ENCODE measurements around the gene CRYM.
"Not testable (repeated sequence)": the region's sequence is repeated elsewhere in the genome, so short reads cannot be mapped to it uniquely, and the experiment has no call there.

Gene CRYM

DNA sequence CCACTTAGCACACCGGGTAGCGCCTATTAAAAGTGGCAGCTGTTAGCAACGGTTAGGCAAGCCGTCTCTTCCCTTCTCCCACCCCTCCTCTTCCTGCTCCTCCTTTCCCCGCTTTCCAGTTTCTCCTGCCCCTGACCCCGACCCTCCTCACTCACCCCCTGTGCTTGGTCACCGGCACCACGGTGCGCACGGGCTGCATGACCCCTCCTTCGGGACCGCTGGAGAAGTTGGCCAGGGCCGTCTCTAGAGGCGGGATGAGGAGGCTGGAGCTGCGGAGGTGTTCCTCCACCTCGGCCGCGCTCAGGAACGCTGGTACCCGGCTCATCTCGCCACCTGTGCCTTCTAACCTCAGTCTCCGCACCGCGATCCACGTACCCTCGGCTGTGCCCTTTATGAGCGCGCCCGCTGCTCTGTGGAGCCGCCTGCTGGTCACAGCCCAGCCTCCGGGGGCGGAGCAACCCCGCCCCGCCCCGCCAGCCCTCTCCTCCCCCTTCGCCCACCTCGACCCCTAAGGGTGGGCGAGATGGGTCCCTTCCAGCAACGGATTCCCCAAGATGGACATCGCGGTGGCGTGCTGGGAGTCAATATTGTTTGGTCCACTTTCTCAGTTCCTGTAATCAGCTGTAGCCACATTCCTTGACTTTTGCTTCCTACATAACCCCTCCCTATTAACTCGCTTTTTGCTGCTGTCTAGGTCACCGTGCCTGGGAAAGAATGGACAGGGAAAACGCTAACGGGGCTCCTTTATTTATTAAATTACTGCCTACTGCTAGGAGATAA is at the start of gene CRYM:
CRYM (minus strand) TSS at position 364 of the 780 bp plus-strand sequence; CDS start at position 325, 39 bp downstream.
- DNase-seq = peak; percentile 69

DNA sequence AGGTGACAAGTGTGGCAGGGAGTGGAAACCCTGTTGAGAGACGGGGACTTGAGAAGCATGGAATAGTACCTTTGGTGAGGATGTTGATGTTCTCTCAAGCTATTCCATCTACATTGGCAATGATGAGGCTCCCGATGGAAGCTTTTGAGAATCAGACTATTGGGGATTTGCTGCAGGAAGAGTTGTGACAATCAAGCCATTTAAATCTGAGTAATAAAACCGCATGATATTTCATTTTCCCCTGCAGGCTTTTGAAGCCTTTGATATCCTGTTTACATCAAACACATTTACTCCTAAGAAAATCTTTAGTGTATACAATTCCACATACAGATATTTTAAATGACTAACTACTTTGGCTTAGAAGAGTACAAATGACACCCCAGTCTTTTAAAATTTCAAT is 49.0 kb upstream of the CRYM start:
- DNase-seq = no peak

DNA sequence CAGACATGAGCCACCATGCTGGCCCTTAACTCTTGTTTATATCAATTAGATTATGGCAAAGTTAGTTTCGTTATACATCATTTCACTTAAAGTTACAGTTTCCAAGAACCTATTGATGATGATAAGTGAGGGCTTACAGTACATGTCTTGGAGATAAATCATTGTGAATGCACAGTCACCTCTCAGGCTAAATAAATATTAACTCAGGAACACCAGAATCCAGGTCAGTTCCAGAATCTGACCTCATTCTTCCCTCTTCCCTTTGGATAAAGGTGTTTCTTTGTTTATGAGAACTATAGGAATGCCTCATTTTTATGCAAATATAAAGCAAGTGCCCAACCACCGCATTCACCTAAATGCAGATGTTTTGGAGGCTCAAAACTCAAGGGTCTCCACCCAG is 48.4 kb upstream of the CRYM start:
- DNase-seq = no peak

DNA sequence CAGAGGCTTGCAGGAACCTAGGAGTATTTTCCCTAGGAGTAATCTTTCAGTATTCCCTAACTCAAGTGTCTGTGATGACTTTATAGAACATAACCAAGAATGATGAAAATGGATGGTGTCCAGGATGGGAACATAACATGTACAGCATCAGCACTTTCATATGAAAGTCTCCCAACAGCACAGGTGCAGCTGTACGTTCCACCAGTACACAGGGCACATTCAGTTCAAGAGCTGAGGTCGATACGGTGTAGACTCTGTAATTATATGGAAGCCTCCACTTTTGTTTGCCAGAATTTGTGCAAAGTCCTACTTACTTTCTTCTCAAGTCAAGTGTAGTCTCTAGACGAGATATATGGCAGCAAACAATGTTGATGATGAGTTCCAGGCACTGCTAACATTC is 46.2 kb upstream of the CRYM start:
- DNase-seq = no peak

- DNase-seq = not testable (repeated sequence)
These were observed 44.2 kb upstream of the CRYM start for GRCh38 chr16:21322251-21322650.

- no peak for DNase-seq
These were observed 43.6 kb upstream of the CRYM start for GRCh38 chr16:21321736-21322135.

- no peak for DNase-seq
These were observed 36.2 kb upstream of the CRYM start for GRCh38 chr16:21314339-21314738.

GRCh38 chr16:21312863-21313372 is 34.8 kb upstream of the CRYM start:
- DNase-seq = not testable (repeated sequence)

- not testable (repeated sequence) for DNase-seq
These were observed 34.0 kb upstream of the CRYM start for GRCh38 chr16:21312046-21312445.

GRCh38 chr16:21306712-21307111 is 28.6 kb upstream of the CRYM start:
- DNase-seq = not testable (repeated sequence)

DNA sequence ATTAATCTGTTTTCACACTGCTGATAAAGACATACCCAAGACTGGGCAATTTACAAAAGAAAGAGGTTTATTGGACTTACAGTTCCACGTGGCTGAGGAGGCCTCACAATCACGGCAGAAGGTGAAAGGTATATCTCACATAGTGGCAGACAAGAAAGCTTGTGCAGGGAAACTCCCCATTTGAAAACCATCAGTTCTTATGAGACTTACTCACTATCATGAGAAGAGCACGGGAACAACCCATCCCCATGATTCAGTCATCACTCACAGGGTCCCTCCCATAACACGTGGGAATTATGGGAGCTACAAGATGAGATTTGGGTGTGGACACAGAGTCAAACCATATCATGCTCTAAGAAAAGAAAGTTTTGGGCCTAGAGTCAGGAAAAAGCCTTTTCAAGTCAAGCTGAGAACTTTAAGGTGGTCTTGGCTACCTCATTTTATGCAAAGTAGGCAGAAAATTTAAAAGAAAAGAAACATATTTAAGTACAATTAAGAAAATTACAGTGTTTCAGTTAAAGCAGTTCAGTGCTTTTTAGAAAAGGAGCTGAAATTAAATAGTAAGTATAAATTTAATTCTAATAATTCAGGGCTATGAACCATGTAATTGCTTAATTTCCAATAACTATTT is 24.9 kb upstream of the CRYM start:
- no peak for DNase-seq

DNA sequence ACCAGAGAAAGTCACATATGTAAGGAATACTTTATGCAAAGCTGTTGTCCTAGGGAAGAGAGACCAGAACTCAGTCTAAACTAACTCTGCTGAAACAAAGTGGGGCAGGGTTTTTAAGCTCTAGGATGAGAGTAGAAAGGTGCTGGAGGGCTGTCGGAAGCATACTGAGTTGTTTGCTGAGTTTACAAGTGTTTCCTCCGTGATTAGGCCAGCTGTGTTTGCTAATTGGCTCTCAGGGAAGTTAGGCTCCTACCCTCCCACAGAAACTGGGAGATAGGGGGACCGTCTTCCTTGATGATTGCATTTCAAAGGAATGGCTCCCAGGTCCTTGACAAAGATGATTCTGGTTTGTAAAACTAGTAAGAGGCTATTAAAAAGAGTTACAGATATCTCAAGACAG is 24.4 kb upstream of the CRYM start:
- DNase-seq = no peak

GRCh38 chr16:21301895-21302291 is 23.8 kb upstream of the CRYM start:
- no peak for DNase-seq

- peak; percentile 71 for DNase-seq
These were observed 23.2 kb upstream of the CRYM start for GRCh38 chr16:21301168-21301894.

GRCh38 chr16:21300309-21301167 is 22.4 kb upstream of the CRYM start:
- DNase-seq = no peak

DNA sequence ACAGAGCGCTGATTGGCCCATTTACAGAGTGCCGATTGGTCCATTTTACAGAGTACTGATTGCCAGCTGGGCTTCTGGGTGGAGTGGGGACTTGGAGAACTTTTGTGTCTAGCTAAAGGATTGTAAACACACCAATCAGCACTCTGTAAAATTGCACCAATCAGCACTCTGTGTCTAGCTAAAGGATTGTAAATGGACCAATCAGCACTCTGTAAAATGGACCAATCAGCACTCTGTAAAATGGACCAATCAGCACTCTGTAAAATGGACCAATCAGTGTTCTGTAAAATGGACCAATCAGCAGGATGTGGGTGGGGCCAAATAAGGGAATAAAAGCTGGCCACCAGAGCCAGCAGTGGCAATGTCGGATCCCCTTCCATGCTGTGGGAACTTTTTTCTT is 11.7 kb upstream of the CRYM start:
- DNase-seq = not testable (repeated sequence)

DNA sequence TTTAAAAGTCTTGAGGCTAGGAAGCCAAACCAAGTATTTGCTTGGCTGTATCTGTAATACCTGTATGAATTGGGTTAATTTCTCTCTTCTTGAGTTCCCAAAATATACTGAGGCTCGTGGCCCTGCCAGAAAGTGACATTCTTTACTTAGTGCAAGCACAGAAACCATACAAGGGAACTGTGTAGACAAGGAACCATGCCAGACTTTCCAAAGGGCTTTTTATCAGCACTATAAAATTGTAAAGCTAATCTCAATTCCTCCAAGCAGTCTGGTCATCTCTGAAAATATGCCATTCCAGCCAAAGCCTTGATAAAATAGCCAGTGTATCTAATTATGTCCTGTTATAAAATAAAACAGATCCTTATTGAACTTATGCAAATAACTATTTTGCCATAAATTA is 7.2 kb upstream of the CRYM start:
- DNase-seq = no peak

DNA sequence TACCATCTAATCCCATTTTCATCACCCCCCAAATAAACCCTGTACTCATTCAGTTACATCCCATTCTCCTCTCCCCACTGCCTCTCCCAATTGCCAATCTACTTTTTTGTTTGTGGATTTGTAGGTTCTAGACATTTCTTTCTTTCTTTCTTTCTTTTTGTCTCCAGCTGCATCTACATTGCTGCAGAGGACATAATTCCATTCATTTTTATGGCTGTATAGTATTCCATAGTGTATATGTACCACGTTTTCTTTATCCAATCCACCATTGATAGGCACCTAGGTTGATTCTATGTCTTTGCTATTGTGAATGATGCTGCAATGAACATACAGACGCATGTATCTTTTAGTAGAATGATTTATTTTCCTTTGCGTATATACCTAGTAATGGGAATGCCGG is 6.3 kb upstream of the CRYM start:
- no peak for DNase-seq

- no peak for DNase-seq
These were observed 5.6 kb upstream of the CRYM start for GRCh38 chr16:21283521-21284289.

- no peak for DNase-seq
These were observed 3.8 kb upstream of the CRYM start for GRCh38 chr16:21281698-21282389.

DNA sequence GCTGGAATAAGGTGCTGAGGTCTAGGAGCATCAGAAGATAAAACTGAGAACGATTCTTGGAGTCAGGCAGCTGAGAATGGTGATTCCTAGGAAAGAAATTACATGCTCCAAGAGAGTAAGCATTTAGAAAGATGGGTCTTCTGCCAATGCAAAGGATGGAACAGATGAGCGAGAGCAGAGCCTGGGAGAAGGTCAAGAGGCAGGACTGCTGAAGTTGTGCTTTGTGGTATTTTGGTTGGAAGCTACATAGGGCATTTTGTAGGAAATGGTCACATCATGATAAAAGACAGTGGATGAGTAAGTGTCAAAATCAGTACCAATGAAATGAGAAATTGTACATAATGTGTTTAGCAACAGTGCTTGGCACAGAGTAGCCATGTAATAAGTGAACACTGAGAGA is 1.4 kb upstream of the CRYM start:
- DNase-seq = no peak

Measured in activated CD8-positive, alpha-beta memory T cell treated with anti-CD3 and anti-CD28 coated beads for 24 hours (primary cell).